VCaP (cell line): ENCODE data around the gene RNF166.

Experiments
- H3K27ac ChIP-seq: fragments of 450-650 bp; 2 replicates; pipeline ENCODE4 v1.5.1; 2017
- TF ChIP-seq, protein P1 (sequence below): fragments of 450-650 bp; conservative IDR thresholded peaks from 2 replicates; pipeline ENCODE4 v1.5.1; 2017; ENCODE audit warnings: mild to moderate bottlenecking, moderate library complexity

RNF166 gene

DNA sequence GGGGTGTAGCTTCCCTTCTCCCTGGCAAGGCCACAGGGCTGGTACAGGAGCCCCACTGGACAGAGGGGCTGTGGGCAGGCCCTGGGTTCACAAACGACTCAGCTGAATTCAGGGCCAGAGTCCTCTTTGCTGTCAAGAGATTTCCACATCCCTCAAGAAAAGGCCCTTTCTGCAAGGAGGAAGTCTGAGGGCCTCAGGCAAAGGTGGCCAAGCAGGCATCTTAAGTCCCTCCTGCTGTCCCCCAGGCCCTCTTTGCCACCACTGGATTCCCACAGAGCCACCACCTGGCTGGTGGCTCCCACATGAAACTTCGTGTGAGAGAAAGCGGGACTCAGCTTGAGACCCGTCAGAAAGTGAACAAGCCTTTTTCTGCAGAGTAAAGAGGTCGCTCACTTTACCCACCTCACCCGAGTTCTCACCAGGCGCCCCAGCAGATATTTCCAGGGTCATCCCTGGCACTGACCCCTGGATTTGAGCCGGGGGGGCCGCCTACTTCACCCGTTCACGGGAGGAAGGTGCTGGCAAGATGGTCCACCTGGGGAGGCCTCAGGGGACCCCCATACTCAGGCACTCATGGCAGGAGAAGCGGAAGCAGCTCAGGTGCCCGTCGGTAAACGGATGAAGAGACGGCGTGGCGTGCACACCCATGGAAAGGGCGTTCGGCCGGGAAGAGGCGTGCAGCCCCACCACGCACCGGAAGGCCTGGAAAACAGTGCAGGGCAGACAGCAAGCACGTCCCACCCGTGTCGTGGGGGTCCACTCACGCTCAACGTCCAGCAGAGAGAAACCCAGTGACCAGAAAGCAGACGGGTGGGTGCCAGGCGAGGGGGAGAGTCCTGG lies 3.6 kb downstream of the RNF166 start:
- TF ChIP-seq, protein P1, sequence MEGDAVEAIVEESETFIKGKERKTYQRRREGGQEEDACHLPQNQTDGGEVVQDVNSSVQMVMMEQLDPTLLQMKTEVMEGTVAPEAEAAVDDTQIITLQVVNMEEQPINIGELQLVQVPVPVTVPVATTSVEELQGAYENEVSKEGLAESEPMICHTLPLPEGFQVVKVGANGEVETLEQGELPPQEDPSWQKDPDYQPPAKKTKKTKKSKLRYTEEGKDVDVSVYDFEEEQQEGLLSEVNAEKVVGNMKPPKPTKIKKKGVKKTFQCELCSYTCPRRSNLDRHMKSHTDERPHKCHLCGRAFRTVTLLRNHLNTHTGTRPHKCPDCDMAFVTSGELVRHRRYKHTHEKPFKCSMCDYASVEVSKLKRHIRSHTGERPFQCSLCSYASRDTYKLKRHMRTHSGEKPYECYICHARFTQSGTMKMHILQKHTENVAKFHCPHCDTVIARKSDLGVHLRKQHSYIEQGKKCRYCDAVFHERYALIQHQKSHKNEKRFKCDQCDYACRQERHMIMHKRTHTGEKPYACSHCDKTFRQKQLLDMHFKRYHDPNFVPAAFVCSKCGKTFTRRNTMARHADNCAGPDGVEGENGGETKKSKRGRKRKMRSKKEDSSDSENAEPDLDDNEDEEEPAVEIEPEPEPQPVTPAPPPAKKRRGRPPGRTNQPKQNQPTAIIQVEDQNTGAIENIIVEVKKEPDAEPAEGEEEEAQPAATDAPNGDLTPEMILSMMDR: no peak
- H3K27ac ChIP-seq: no peak overlapping the region

DNA sequence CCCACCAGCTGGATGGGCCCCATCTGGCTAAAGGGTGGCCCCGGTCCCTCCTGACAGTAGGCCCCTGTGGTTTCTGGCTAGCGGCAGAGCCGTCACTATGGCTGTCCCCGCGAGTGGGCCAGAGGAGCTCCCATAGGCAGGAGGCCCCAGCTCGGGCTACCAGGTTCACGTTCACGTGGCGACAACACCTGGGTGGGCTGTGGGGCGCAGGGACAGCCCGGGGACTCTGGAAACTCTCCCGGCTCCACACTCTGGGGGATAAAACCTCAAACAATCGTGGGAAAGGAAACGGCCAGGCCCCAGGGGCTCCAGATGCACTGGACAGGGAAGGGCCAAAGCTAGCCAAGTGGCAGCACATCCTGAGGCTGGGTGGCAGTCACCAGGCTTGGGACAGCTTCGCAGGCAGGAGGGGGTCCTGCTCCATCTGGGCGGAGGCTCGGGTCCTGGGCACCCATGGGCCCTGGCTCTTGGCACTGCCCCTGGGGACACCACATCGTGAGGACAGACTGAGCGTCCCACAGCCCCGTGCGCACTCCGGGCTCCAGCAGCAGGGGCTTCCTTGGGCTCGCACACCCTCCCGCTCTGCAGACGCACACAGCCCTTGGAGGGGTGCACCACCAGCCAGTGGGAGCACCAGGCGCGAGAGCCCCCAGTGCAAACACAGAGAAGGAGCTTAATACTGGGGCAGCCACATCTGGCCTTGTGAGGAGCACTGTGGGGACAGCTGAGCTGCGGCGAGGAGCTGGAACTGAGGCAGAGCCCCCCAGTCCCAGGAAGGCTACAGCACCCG lies 4.4 kb downstream of the RNF166 start:
- TF ChIP-seq, protein P1: no peak
- no peak overlapping the region for H3K27ac ChIP-seq

DNA sequence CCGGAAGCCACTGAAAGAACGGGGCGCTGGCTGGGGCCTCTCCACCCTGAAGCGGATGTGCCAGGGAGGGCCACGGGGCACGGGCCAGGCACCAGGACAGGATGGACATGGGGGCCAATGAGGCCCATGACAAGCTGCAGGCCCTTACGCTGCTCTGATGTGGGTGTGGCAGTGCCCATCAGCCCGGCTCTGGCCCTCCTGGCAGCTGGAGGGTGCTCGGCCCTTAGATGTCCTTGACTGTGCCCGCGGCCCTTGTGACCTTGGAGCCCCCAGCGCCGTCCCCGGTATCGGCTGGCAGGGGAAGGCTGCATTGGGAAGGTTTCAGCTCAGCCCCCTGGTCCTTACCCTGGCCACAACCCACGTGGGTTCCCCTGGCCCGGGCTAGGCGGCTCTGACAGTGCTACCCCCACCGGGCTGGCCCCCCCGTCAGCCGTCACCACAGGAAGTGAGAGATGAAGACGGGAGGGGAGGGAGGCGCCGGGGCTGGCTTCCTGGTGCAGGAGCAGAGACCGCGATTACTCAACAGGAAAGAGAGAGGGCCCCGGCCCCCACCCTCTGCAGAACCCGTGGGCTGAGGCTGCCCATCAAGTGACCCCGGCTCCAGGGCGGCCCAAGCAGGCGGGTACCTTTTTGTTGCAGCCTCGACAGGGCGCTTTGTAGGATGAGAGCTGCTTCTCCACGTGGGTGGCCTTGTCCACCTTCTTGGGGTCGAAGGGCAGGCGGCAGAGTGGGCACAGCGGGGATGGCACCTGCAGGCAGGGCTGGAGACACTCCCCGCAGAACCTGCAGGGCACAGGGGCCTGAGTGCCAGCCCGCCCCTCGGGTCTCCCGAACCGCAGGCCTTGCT lies 5.3 kb downstream of the RNF166 start:
- TF ChIP-seq, protein P1: no peak
- no peak overlapping the region for H3K27ac ChIP-seq

DNA sequence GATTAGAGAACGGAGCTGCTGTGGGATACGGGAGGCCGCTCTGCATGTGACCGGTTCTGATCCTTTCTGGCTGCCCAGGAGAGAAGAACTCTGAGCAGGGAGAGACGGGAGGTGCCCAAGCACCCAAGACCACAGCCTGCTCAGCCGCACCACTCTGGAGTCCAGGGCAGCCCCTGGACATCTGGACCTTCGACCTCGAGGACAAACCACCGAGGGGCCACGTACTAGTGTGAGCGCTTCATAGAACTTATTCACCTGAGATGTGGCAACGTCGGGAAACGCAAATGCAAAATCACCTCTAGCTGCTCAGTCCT lies 5.9 kb downstream of the RNF166 start:
- H3K27ac ChIP-seq: no peak overlapping the region
- TF ChIP-seq, protein P1: no peak

DNA sequence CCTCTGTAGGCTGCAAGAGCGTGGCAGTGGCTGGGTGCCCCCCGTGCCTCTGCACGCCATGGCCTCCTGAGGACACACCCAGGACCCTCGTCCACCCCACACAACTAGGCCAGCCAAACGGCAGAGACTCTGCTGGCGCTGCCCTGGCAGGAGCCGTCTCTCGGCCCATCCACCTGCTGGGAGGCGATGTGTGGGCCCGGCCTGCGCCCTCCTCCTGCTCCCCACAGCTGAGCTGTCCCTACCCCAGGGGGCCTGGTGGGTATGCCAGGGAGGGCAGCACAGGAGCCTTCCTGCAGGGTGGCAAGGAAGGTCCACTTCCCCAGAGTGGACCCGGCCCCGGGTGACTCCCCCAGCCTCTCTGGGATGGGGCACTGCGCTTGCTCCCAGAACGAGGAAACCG lies 7.0 kb downstream of the RNF166 start:
- TF ChIP-seq, protein P1: no peak
- H3K27ac ChIP-seq: no peak overlapping the region

DNA sequence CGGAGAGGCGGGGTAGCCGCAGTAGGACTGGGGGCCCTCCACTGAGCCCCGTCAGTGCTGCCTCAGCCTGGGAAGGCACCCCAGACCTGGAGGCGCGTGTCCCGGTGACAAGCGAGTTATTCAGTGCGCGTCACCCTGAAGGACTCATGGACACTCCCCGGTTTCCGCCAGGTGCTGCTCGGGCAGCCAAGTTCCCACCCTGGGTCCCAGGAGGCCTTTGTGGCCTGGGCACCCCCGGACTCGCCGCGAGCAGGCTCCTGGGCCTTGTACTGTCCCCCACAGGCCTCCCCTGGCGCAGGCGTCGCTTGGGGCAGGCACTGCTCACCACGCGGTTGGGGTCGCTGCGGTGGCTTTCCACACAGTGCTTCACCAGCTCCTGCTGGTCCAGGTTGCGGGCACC lies 7.6 kb downstream of the RNF166 start:
- TF ChIP-seq, protein P1: no peak
- H3K27ac ChIP-seq: no peak overlapping the region
